Loucy (cell line): Measurements from ENCODE around the gene MPG.

Experiments
- H2AFZ ChIP-seq: fragments of 200-600 bp; sonication (generic); 2 replicates; pipeline ENCODE4 v1.6.0; 2016; ENCODE audit warnings: antibody characterized with exemption, mild to moderate bottlenecking, low read length, moderate library complexity
- H3F3A ChIP-seq: fragments of 200-600 bp; 2 replicates; pipeline ENCODE4 v1.6.0; 2016; ENCODE audit warnings: antibody characterized with exemption, low read depth, mild to moderate bottlenecking
- H3K27me3 ChIP-seq: fragments of 200-600 bp; sonication (generic); 2 replicates; pipeline ENCODE4 v1.6.1; 2014; ENCODE audit warnings: low read length, mild to moderate bottlenecking; ENCODE audit not compliant: insufficient read depth, poor library complexity, severe bottlenecking
- H3K36me3 ChIP-seq: fragments of 200-600 bp; sonication (generic); 2 replicates; pipeline ENCODE4 v1.6.1; 2016; ENCODE audit warnings: low read length; ENCODE audit not compliant: insufficient read depth
- H3K4me1 ChIP-seq: fragments of 200-600 bp; sonication (generic); 2 replicates; pipeline ENCODE4 v1.5.1; 2014; ENCODE audit warnings: low read length, mild to moderate bottlenecking; ENCODE audit not compliant: insufficient read depth, poor library complexity, severe bottlenecking
- H3K4me2 ChIP-seq: fragments of 200-600 bp; sonication (generic); 2 replicates; pipeline ENCODE4 v1.6.0; 2014; ENCODE audit warnings: antibody characterized with exemption, low read length, low read depth, mild to moderate bottlenecking; ENCODE audit not compliant: poor library complexity, severe bottlenecking
- H3K4me3 ChIP-seq: fragments of 200-600 bp; sonication (generic); 2 replicates; pipeline ENCODE4 v1.5.1; 2014; ENCODE audit warnings: low read length, mild to moderate bottlenecking, mixed read lengths; ENCODE audit not compliant: poor library complexity, severe bottlenecking
- H3K79me2 ChIP-seq: fragments of 200-600 bp; sonication (generic); 2 replicates; pipeline ENCODE4 v1.6.1; 2014; ENCODE audit warnings: low read length; ENCODE audit not compliant: insufficient read depth
- H3K9ac ChIP-seq: fragments of 200-600 bp; sonication (generic); 2 replicates; pipeline ENCODE4 v1.6.0; 2014; ENCODE audit warnings: mild to moderate bottlenecking, low read depth, low read length, moderate library complexity; ENCODE audit not compliant: poor library complexity, severe bottlenecking
- H3K9me2 ChIP-seq: fragments of 200-600 bp; sonication (generic); replicated peaks from 2 replicates; pipeline ENCODE4 v1.6.1; 2016; ENCODE audit warnings: low read depth, low read length, mixed read lengths
- H3K9me3 ChIP-seq: fragments of 200-600 bp; sonication (generic); 2 replicates; pipeline ENCODE4 v1.6.1; 2014; ENCODE audit warnings: mild to moderate bottlenecking, antibody characterized with exemption, low read length, low read depth; ENCODE audit not compliant: insufficient read depth
- H4K20me1 ChIP-seq: fragments of 200-600 bp; sonication (generic); 2 replicates; pipeline ENCODE4 v1.6.0; 2014; ENCODE audit warnings: antibody characterized with exemption, low read length, mild to moderate bottlenecking; ENCODE audit not compliant: insufficient read depth, poor library complexity, severe bottlenecking
- CTCF ChIP-seq: fragments of 200-600 bp; sonication (generic); conservative IDR thresholded peaks from 2 replicates; pipeline ENCODE4 v1.5.1; 2014; ENCODE audit warnings: mild to moderate bottlenecking, antibody characterized with exemption, low read length
- EZH2phosphoT487 ChIP-seq: fragments of 200-600 bp; IDR thresholded peaks from 2 replicates; pipeline ENCODE4 v1.6.1; 2018; ENCODE audit warnings: antibody characterized with exemption, mild to moderate bottlenecking, moderate library complexity, borderline replicate concordance

The MPG gene

DNA sequence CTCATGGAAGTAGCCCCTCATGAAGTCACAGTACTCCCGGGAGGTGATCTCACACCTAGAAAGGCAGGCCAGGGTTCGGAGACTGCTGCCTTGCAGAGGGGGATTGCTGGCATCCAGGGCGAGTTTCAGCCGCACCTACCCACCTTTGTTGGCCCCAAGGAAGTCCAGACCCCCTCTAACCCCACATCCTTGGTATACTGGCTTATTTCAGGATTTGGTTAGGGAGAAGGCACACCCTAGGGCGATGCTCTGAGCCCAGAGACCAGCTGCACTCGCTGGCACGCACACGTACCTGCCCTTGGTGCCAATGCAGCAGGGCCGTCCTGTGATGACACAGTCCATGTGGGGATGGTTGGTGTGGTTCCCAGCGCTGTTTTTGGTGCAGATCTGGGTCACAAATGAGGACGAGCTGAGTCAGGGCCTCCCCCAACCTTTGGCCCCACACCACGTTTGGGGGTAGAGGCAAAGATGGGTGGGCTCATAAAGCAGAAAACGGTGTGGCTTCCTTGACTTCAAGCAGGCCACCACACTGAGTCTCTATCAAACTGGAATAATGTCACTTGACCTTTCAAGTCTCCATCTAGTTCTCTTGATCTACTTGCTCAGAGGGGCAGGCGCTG, 18.5 kb upstream of the MPG start:
- H3K9me2 ChIP-seq: no peaks in the 10 kb centered on the region
- no peaks in the 10 kb centered on the region for H3F3A ChIP-seq
- no peaks in the 10 kb centered on the region for H3K27me3 ChIP-seq
- H3K79me2 ChIP-seq: no peaks in the 10 kb centered on the region
- H3K36me3 ChIP-seq: no peaks in the 10 kb centered on the region
- H3K9me3 ChIP-seq: no peaks in the 10 kb centered on the region
- no peak for TF ChIP-seq CTCF
- no peak for TF ChIP-seq EZH2phosphoT487
- no peaks in the 10 kb centered on the region for H4K20me1 ChIP-seq
- no peak overlapping the region for H3K4me3 ChIP-seq
- no peak overlapping the region for H3K4me2 ChIP-seq
- no peak overlapping the region for H2AFZ ChIP-seq
- peaks cover 29% of the 10 kb centered on the region for H3K4me1 ChIP-seq
- no peak overlapping the region for H3K9ac ChIP-seq

DNA sequence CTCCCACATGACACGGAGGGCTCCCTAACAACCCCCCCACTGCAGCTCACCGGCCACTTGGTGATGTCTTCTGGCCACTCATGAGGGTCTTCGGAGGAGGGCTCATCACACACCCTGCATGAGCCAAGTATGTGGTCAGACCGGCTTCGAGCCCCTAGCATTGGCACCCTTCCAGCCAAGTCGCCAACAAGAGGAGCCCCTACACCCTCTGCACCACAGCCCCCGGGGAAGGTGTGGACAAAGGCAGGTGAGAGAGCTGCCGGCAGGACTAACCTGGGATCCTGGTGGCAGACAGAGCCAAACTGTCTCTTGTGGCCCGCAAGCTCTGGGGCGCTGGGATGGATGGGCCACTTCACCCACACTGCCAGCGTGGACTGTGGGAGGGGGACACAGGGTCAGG, 17.9 kb upstream of the MPG start:
- Histone ChIP-seq H3K4me2 (no peak overlapping the region), H4K20me1 (no peaks in the 10 kb centered on the region), H3F3A (no peaks in the 10 kb centered on the region), H3K9me3 (no peaks in the 10 kb centered on the region), H3K9ac (no peak overlapping the region), H3K4me3 (no peak overlapping the region), H3K36me3 (no peaks in the 10 kb centered on the region), H3K4me1 (peaks cover 26% of the 10 kb centered on the region), H3K79me2 (no peaks in the 10 kb centered on the region), H2AFZ (no peak overlapping the region), H3K9me2 (no peaks in the 10 kb centered on the region), H3K27me3 (no peaks in the 10 kb centered on the region)
- TF ChIP-seq CTCF: no peak

DNA sequence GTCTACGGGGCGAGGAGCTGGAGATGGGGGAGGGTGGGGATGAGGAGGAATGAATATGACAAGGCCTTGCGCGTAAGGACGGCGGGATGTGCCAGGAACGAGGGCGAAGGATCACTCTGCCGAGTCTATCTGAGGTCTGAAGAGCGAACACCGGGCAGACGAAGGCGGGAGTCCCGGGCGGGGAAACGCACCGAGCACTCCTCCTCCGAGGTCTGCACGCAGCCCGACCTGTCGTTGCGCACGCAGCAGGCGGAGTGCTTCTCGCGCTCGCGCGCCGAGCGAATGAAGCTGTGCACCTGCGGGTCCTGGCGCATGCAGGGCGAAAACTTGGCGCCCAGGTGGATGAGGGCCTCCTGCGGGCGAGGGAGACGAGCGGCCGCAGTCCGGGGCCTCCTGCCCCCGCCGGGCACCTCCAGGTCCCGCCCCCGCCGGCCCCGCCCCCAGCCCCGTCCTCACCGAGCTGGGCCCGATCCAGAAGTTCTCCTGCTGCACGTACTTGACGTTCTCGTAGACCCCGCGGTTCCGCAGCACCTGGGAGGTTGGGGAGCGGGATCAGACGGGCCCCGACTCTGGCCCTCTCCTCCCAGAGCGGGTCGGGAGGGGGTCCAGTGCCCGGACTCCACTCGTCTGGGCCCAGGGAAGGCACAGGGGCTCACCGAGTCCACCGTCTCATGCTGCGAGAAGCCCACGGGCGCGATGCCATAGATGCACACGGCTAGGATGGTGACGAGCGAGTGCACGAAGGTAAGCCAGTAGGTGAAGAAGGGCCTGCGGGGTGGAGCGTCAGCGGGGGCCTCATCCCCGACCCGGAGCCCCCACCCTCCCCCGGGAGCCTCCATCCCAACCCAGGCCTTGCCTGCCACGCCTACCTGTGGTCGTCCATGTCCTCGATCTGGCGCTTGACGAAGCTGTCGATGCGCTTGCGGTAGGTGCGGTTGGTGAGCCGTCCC, 16.8 kb upstream of the MPG start:
- no peaks in the 10 kb centered on the region for H3K36me3 ChIP-seq
- H3K9ac ChIP-seq: no peak overlapping the region

More for the DNA sequence above, 16.8 kb upstream of the MPG start:
- no peaks in the 10 kb centered on the region for H3K9me2 ChIP-seq
- no peak overlapping the region for H3K4me2 ChIP-seq
- no peaks in the 10 kb centered on the region for H3K79me2 ChIP-seq
- TF ChIP-seq CTCF (no peak), EZH2phosphoT487 (no peak)
- no peaks in the 10 kb centered on the region for H3F3A ChIP-seq
- H3K4me3 ChIP-seq: no peak overlapping the region
- H4K20me1 ChIP-seq: no peaks in the 10 kb centered on the region
- H3K27me3 ChIP-seq: no peaks in the 10 kb centered on the region
- H2AFZ ChIP-seq: no peak overlapping the region
- no peaks in the 10 kb centered on the region for H3K9me3 ChIP-seq
- H3K4me1 ChIP-seq: peaks cover 29% of the 10 kb centered on the region
